ENCODE results near the gene LPAR6.

GRCh38 chr13:48410199-48410598 is 2.7 kb downstream of the LPAR6 start:
- TF ChIP-seq CTCF (conservative IDR thresholded peaks at IDR 0.05; ENCODE audit: low read depth, low read length) (no peak), EZH2 (IDR thresholded peaks at IDR 0.05; ENCODE audit: low read length, unreplicated experiment) (no peak), EZH2phosphoT487 (IDR thresholded peaks at IDR 0.05; ENCODE audit: borderline replicate concordance, low read length) (no peak)

Data from PC-3 (cell line).